Mucosa of descending colon (tissue), 3 donors: ENCODE data around the gene S100A12. TPM values are rescaled to one million over a fixed set of nuclear protein-coding genes. Genes with fewer than 3 reads are reported as not detected.

ENCODE experiments used
- ATAC-seq: fragments of 200-7000 bp; cut with Tn5 transposase; one replicate; pipeline ENCODE4 v1.9.1; 2020; ENCODE audit warnings: mild to moderate bottlenecking, moderate library complexity
- DNase-seq, 3 donors: peaks; one replicate each; pipeline ENCODE4 v3.0.0-alpha.2; 2020
- H3K36me3 ChIP-seq: fragments of 200-600 bp; one replicate; pipeline ENCODE4 v1.8.0; 2021; ENCODE audit warnings: low read depth, mild to moderate bottlenecking
- H3K4me1 ChIP-seq: fragments of 200-600 bp; one replicate; pipeline ENCODE4 v1.8.0; 2021; ENCODE audit warnings: low read depth, mild to moderate bottlenecking
- H3K4me3 ChIP-seq: fragments of 200-600 bp; one replicate; pipeline ENCODE4 v1.8.0; 2021; ENCODE audit warnings: mild to moderate bottlenecking
- H3K9me3 ChIP-seq: fragments of 200-600 bp; one replicate; pipeline ENCODE4 v1.8.0; 2021; ENCODE audit warnings: mild to moderate bottlenecking
- CTCF ChIP-seq: fragments of 200-600 bp; IDR thresholded peaks from one replicate; pipeline ENCODE4 v1.8.0; 2022; ENCODE audit warnings: antibody characterized with exemption, mild to moderate bottlenecking
- intact Hi-C, 2 donors: fragments of 100-400 bp; cut with DNase I in 1 of 2; cut with micrococcal nuclease in 1 of 2; formaldehyde crosslinking; loops; one replicate each; pipeline versions ENCODE4 v1.11.0 to v1.11.1; 2022; cut with DNase I, micrococcal nuclease
- total RNA-seq, 3 donors: library from RNA; stranded (reverse); fragmentation: NEBNext Ultra II Directional in 2 of 3; extraction: Animal tissue kit (Norgen Biotek cat#: 25700) in 2 of 3; gene quantifications; one replicate each; pipeline versions ENCODE4 v1.2.1 to v1.2.4, GENCODE V29; 2021 to 2023
- donor health status: DM: no; HTN: no; CAD: no; lungs with moderate emphysema.
- donor health status: DM: no; HTN: no; CAD: no.
- donor health status: DM: no; HTN: yes; CAD: no.

Gene S100A12
- total RNA-seq, 3 donors from 2014 or later = 0.87 to 1.5 TPM; not detected in 1

- H3K4me1 ChIP-seq = no peaks in the 10 kb centered on the region
Observed at GRCh38 chr1:153370146-153370545, 5.3 kb downstream of the S100A12 start.

GRCh38 chr1:153368495-153368894, 6.9 kb downstream of the S100A12 start:
- intact Hi-C loops = no loop called here
- Histone ChIP-seq H3K36me3 (no peaks in the 10 kb centered on the region), H3K9me3 (no peaks in the 10 kb centered on the region), H3K4me1 (no peaks in the 10 kb centered on the region), H3K4me3 (no peak overlapping the region)
- no peak for ATAC-seq
- no peak for TF ChIP-seq CTCF
- DNase-seq = no peak

More at GRCh38 chr1:153370146-153370545, 5.3 kb downstream of the S100A12 start:
- no peak for TF ChIP-seq CTCF
- H3K9me3 ChIP-seq = no peaks in the 10 kb centered on the region
- intact Hi-C loops = no loop called here
- no peaks in the 10 kb centered on the region for H3K36me3 ChIP-seq
- H3K4me3 ChIP-seq = no peak overlapping the region
- DNase-seq = no peak
- no peak for ATAC-seq

- intact Hi-C loops = no loop called here
- H3K4me1 ChIP-seq = no peaks in the 10 kb centered on the region
Observed at GRCh38 chr1:153367090-153367489, 8.3 kb downstream of the S100A12 start.

GRCh38 chr1:153366261-153366660, 9.2 kb downstream of the S100A12 start:
- Histone ChIP-seq H3K36me3 (no peaks in the 10 kb centered on the region), H3K9me3 (no peaks in the 10 kb centered on the region), H3K4me3 (no peak overlapping the region), H3K4me1 (no peaks in the 10 kb centered on the region)
- no peak for TF ChIP-seq CTCF
- intact Hi-C loops = no loop called here
- no peak for ATAC-seq
- DNase-seq = no peak

More at GRCh38 chr1:153367090-153367489, 8.3 kb downstream of the S100A12 start:
- no peak for DNase-seq
- H3K9me3 ChIP-seq = no peaks in the 10 kb centered on the region
- H3K36me3 ChIP-seq = no peaks in the 10 kb centered on the region
- no peak for ATAC-seq
- H3K4me3 ChIP-seq = no peak overlapping the region
- TF ChIP-seq CTCF = no peak

- intact Hi-C loops = no loop called here
- DNase-seq (no peak), ATAC-seq (no peak)
- no peaks in the 10 kb centered on the region for H3K36me3 ChIP-seq
- no peaks in the 10 kb centered on the region for H3K9me3 ChIP-seq
- H3K4me1 ChIP-seq = no peaks in the 10 kb centered on the region
- no peak for TF ChIP-seq CTCF
- H3K4me3 ChIP-seq = no peak overlapping the region
Observed at GRCh38 chr1:153365696-153366095, 9.7 kb downstream of the S100A12 start.
